Neural progenitor cell (in vitro differentiated cells): ENCODE measurements around the gene DCAF7. TPM values are rescaled to one million over a fixed set of nuclear protein-coding genes. Genes with fewer than 3 reads are reported as not detected.

Experiments used
- DNase-seq: peaks from one replicate; pipeline ENCODE4 v3.0.0-alpha.2; 2016; ENCODE audit warnings: low spot score
- H2AFZ ChIP-seq: fragments of 200-600 bp; sonication (generic); replicated peaks from 2 replicates; pipeline ENCODE4 v1.6.1; 2016; ENCODE audit warnings: antibody characterized with exemption
- H3F3A ChIP-seq: fragments of 200-600 bp; sonication (generic); 2 replicates; pipeline ENCODE4 v1.6.1; 2016; ENCODE audit warnings: antibody characterized with exemption, low read depth
- H3K27ac ChIP-seq: fragments of 200-600 bp; sonication (generic); 2 replicates; pipeline ENCODE4 v1.5.1; 2016; ENCODE audit warnings: mild to moderate bottlenecking
- H3K27me3 ChIP-seq: fragments of 200-600 bp; sonication (generic); 2 replicates; pipeline ENCODE4 v1.6.1; 2016; ENCODE audit warnings: mild to moderate bottlenecking, moderate library complexity
- H3K36me3 ChIP-seq: fragments of 200-600 bp; sonication (generic); 2 replicates; pipeline ENCODE4 v1.5.1; 2016
- H3K4me1 ChIP-seq: fragments of 200-600 bp; sonication (generic); 2 replicates; pipeline ENCODE4 v1.6.1; 2016; ENCODE audit warnings: mixed run types
- H3K4me2 ChIP-seq: fragments of 200-600 bp; sonication (generic); 2 replicates; pipeline ENCODE4 v1.6.1; 2016
- H3K4me3 ChIP-seq: fragments of 200-600 bp; sonication (generic); 2 replicates; pipeline ENCODE4 v1.5.1; 2016
- H3K79me2 ChIP-seq: fragments of 200-600 bp; sonication (generic); 2 replicates; pipeline ENCODE4 v1.6.1; 2016; ENCODE audit warnings: low read depth
- H3K9ac ChIP-seq: fragments of 200-600 bp; sonication (generic); 2 replicates; pipeline ENCODE4 v1.6.1; 2016
- H3K9me3 ChIP-seq: fragments of 200-600 bp; sonication (generic); 2 replicates; pipeline ENCODE4 v1.5.1; 2016; ENCODE audit warnings: low read depth
- H4K20me1 ChIP-seq: fragments of 200-600 bp; sonication (generic); 2 replicates; pipeline ENCODE4 v1.6.1; 2016; ENCODE audit warnings: low read depth
- H3K27ac Mint-ChIP-seq: 3 replicates; pipeline ENCODE4 v1.8.0; 2021; ENCODE audit warnings: mixed read lengths
- H3K27me3 Mint-ChIP-seq: 2 replicates; pipeline ENCODE4 v1.8.0; 2022; ENCODE audit warnings: low read depth, mild to moderate bottlenecking, inconsistent platforms, moderate library complexity, mixed read lengths; ENCODE audit not compliant: insufficient read depth
- H3K36me3 Mint-ChIP-seq: 3 replicates; pipeline ENCODE4 v1.8.0; 2021; ENCODE audit warnings: mixed read lengths
- H3K4me1 Mint-ChIP-seq: 3 replicates; pipeline ENCODE4 v1.8.0; 2021; ENCODE audit warnings: mixed read lengths
- H3K4me3 Mint-ChIP-seq: 3 replicates; pipeline ENCODE4 v1.8.0; 2021; ENCODE audit warnings: mild to moderate bottlenecking, moderate library complexity, mixed read lengths
- H3K9me3 Mint-ChIP-seq: 3 replicates; pipeline ENCODE4 v1.8.0; 2020; ENCODE audit warnings: mixed read lengths
- EZH2 ChIP-seq: fragments of 200-600 bp; sonication (generic); IDR thresholded peaks from 2 replicates; pipeline ENCODE4 v1.6.1; 2017; ENCODE audit warnings: antibody characterized with exemption, mild to moderate bottlenecking, moderate library complexity
- EZH2phosphoT487 ChIP-seq: fragments of 200-600 bp; sonication (generic); IDR thresholded peaks from 2 replicates; pipeline ENCODE4 v1.6.1; 2017; ENCODE audit warnings: antibody characterized with exemption
- total RNA-seq: library from RNA; depleted of rRNA; stranded (reverse); fragments of >200 nt; gene quantifications from 2 replicates; pipeline ENCODE4 v1.2.3, GENCODE V29; 2015; ENCODE audit warnings: low replicate concordance
- TF ChIP-seq, protein P1 (sequence below): fragments of 200-600 bp; sonication (generic); IDR thresholded peaks from 2 replicates; pipeline ENCODE4 v1.5.1; 2017; ENCODE audit warnings: antibody characterized with exemption, mild to moderate bottlenecking

The DCAF7 gene
- total RNA-seq, 1 donor from 2014 or later = 56.5 TPM

DNA sequence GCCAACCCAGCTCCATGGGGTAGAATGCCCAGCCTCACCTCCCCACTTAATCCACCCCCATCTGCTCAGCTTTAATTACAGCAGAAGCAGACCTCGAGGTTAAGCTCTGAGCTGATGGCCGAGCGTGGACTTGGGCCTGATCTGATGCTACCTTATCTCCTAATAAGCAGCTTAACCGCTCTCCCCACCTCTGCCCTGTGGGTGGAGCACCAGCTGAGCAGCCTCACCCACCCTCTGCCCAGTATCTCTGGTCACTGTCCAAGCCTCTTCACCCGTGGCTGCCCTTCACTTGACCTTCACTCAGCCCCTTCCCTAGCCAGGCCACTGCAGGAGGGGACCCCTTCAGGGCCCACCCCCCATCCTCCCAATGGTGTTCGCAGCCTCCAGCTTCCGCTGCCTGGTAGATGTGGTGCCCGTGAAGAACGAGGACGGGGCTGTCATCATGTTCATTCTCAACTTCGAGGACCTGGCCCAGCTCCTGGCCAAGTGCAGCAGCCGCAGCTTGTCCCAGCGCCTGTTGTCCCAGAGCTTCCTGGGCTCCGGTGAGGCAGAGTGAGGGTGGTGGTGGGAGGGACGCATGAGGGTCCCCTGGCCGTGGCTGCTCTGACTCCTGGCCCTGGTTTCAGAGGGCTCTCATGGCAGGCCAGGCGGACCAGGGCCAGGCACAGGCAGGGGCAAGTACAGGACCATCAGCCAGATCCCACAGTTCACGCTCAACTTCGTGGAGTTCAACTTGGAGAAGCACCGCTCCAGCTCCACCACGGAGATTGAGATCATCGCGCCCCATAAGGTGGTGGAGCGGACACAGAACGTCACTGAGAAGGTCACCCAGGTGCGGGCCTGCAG lies 20.3 kb upstream of the DCAF7 start:
- no peak overlapping the region for H3K9ac ChIP-seq
- Mint-ChIP-seq H3K36me3 (no peaks in the 10 kb centered on the region), H3K27ac (no peak overlapping the region), H3K9me3 (no peaks in the 10 kb centered on the region), H3K4me1 (no peaks in the 10 kb centered on the region), H3K4me3 (no peak overlapping the region), H3K27me3 (peaks cover 18% of the 10 kb centered on the region)
- no peak overlapping the region for H3K27ac ChIP-seq
- no peak for DNase-seq
- no peaks in the 10 kb centered on the region for H3K4me1 ChIP-seq
- H3K9me3 ChIP-seq = no peaks in the 10 kb centered on the region
- TF ChIP-seq, protein P1, sequence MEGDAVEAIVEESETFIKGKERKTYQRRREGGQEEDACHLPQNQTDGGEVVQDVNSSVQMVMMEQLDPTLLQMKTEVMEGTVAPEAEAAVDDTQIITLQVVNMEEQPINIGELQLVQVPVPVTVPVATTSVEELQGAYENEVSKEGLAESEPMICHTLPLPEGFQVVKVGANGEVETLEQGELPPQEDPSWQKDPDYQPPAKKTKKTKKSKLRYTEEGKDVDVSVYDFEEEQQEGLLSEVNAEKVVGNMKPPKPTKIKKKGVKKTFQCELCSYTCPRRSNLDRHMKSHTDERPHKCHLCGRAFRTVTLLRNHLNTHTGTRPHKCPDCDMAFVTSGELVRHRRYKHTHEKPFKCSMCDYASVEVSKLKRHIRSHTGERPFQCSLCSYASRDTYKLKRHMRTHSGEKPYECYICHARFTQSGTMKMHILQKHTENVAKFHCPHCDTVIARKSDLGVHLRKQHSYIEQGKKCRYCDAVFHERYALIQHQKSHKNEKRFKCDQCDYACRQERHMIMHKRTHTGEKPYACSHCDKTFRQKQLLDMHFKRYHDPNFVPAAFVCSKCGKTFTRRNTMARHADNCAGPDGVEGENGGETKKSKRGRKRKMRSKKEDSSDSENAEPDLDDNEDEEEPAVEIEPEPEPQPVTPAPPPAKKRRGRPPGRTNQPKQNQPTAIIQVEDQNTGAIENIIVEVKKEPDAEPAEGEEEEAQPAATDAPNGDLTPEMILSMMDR = no peak
- H3K79me2 ChIP-seq = no peaks in the 10 kb centered on the region
- no peaks in the 10 kb centered on the region for H4K20me1 ChIP-seq
- H2AFZ ChIP-seq = no peak overlapping the region
- H3K27me3 ChIP-seq = no peaks in the 10 kb centered on the region
- H3K4me2 ChIP-seq = no peak overlapping the region
- H3K36me3 ChIP-seq = no peaks in the 10 kb centered on the region
- H3K4me3 ChIP-seq = no peak overlapping the region
- no peaks in the 10 kb centered on the region for H3F3A ChIP-seq

GRCh38 chr17:63530557-63531021 lies 19.7 kb upstream of the DCAF7 start:
- no peak for DNase-seq
- Histone ChIP-seq H3K9ac (no peak overlapping the region), H3K4me2 (no peak overlapping the region), H4K20me1 (no peaks in the 10 kb centered on the region), H2AFZ (no peak overlapping the region), H3K9me3 (no peaks in the 10 kb centered on the region), H3K79me2 (no peaks in the 10 kb centered on the region), H3K27me3 (no peaks in the 10 kb centered on the region), H3K4me3 (no peak overlapping the region), H3F3A (no peaks in the 10 kb centered on the region), H3K36me3 (no peaks in the 10 kb centered on the region), H3K27ac (no peak overlapping the region), H3K4me1 (no peaks in the 10 kb centered on the region)
- Mint-ChIP-seq H3K9me3 (no peaks in the 10 kb centered on the region), H3K4me3 (no peak overlapping the region), H3K27ac (no peak overlapping the region), H3K4me1 (peaks cover 2% of the 10 kb centered on the region), H3K36me3 (no peaks in the 10 kb centered on the region), H3K27me3 (peaks cover 15% of the 10 kb centered on the region)
- TF ChIP-seq, protein P1 = no peak
- TF ChIP-seq EZH2phosphoT487 (no peak), EZH2 (no peak)

- Histone ChIP-seq H2AFZ (no peak overlapping the region), H3K4me2 (no peak overlapping the region), H4K20me1 (no peaks in the 10 kb centered on the region), H3K4me3 (no peak overlapping the region), H3K9ac (no peak overlapping the region), H3K36me3 (no peaks in the 10 kb centered on the region), H3K27me3 (no peaks in the 10 kb centered on the region), H3K79me2 (no peaks in the 10 kb centered on the region), H3K4me1 (no peaks in the 10 kb centered on the region), H3K27ac (no peak overlapping the region), H3K9me3 (no peaks in the 10 kb centered on the region), H3F3A (no peaks in the 10 kb centered on the region)
- Mint-ChIP-seq H3K27me3 (peaks cover 12% of the 10 kb centered on the region), H3K4me1 (peaks cover 2% of the 10 kb centered on the region), H3K9me3 (no peaks in the 10 kb centered on the region), H3K4me3 (no peak overlapping the region), H3K36me3 (no peaks in the 10 kb centered on the region), H3K27ac (no peak overlapping the region)
- TF ChIP-seq EZH2phosphoT487 (no peak), EZH2 (no peak)
- TF ChIP-seq, protein P1 = no peak
- DNase-seq = no peak
Measured at GRCh38 chr17:63531022-63531965, 19.0 kb upstream of the DCAF7 start.
